ENCODE data around the gene AMDHD2. TPM values are rescaled to one million over a fixed set of nuclear protein-coding genes. Genes with fewer than 3 reads are reported as not detected.

Gene AMDHD2, protein sequence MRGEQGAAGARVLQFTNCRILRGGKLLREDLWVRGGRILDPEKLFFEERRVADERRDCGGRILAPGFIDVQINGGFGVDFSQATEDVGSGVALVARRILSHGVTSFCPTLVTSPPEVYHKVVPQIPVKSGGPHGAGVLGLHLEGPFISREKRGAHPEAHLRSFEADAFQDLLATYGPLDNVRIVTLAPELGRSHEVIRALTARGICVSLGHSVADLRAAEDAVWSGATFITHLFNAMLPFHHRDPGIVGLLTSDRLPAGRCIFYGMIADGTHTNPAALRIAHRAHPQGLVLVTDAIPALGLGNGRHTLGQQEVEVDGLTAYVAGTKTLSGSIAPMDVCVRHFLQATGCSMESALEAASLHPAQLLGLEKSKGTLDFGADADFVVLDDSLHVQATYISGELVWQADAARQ
- total RNA-seq, result 40.1 and 46.6 TPM in 2 replicates

GRCh38 chr16:2520097-2520783 is at the start of gene AMDHD2:
AMDHD2 (plus strand) TSS chr16:2520371; CDS start chr16:2520459, 88 bp downstream.

DNA sequence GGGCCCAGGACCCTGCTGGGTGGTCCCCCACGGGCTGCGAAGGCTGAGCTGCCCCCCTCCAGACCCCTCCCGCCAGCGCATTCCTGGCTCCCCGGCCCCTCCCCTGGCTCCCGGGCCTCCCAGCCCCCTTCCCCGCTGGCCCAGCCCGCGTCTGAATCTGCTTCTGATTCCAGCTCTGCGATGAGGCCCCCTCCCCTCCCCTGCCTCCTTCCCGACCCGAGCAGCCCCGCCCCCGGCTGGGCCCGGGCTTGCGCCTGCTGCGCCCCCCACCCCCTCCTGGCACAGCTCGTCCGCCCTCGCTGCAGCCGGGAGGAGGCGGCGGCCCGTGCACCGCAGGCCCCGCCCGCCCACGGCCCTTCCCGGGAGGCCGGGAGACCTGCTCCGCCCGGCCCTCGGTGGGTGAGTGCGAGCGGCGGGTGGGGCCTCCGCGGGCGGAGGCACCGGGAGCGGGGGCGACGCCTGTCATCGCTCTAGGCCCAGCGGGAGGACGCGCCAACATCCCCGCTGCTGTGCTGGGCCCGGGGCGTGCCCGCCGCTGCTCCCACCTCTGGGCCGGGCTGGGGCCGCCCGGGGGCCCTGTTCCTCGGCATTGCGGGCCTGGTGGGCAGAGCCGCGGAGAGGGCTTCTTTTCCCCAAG is 49.0 kb upstream of the AMDHD2 start, which contains the start of gene NTN3:
TSS of gene NTN3 (plus strand) at position 282 of the 637 bp plus-strand sequence. CDS start 405 bp downstream, outside the sequence.

DNA sequence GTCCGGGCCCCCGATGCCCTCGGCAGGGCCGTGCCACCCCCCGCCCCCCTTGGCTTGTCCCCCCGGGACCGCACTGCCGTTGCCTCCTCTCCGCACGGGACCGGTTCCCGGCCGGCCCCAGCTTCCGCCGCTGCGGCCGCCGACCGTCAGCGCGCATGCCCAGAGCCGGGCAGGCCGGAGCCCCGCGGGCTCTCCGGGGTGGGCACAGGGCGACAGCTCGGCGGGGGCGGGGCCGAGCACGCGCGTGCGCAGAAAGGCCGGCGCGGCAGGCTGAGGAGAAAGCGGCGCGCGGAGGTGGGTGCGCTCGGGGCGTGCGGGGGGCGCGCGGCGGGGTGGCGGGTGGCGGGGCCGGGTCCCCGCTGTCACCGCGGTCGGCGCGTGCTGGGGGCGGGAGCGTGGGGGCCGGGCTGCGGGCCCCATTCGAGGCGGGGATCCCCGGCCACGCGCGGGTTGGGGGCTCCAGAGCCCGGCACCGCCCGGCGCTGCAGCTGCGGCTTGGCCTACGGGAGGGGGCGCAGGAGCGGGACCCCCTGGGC is 45.2 kb upstream of the AMDHD2 start, which contains the start of gene TBC1D24:
TSS of gene TBC1D24 (plus strand) at position 251 of the 536 bp plus-strand sequence. CDS start 21,022 bp downstream, outside the sequence.

DNA sequence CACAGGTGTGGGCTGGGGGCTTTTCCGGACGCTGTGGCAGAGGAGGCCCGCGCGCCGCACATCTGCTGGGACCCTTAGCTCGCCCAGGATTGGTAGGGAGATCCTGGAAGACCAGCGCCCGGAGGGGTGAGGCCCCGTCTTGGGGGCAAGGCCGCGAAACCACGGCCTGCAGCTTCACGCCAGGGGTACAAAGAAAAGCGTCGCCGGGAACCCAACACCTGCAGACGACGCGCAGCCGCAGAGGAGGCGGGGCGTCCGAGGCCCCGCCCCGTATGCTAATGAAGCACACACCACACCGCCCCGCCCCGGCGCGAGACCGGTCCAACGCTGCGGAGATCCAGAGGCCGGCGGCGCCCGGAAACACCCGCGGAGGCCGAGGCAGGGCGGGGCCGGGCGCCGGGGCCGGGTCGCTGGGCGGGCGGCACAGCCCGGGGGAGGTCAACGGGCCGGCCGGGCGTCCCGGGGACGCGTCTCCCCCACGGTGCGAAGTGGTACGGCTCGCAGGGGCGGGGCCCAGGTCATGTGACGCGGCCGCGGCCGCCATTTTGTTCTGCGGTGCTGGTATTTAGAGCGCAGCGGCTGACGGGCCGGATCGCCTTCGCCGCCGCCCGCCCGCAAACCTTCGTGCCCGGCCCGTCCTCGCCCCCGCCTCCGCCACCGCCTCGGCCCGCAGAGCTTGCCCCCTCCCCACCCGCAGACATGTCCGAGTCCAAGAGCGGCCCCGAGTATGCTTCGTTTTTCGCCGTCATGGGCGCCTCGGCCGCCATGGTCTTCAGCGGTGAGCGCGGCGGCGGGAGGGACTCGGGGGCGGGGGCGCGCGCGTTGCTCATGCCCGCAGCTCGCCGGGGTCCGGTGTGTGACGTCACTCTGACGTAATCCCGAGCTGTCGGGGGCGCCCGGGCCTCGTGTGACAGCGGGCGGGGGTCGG is 6.5 kb upstream of the AMDHD2 start, which contains the start of gene ATP6V0C:
TSS of gene ATP6V0C (plus strand) at position 548 of the 928 bp plus-strand sequence. CDS start at position 700, 152 bp downstream.

DNA sequence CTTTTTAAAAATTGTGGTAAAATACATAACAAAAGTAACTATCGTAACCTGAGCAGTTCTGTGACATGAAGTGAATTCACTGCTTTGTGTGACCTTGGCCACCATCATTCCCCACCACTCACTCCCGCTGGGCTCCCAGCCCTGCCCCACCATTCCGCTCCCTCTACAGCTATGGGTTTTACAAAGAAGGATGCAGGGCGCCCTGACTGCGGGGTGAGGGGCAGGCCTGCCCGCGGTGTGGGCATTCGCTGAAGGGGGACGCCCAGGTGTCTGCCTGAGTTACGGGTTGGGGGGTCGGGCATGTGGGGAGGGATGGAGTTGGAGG is 11.2 kb downstream of the AMDHD2 start, which contains the start of gene CEMP1:
TSS of gene CEMP1 (minus strand) at position 38 of the 325 bp plus-strand sequence. CDS start 335 bp downstream, outside the sequence.

GRCh38 chr16:2537451-2538379 is 17.5 kb downstream of the AMDHD2 start, which contains the start of gene PDPK1:
PDPK1 (plus strand) TSS chr16:2538021; CDS start chr16:2538113, 92 bp downstream.

Other genes starting within 250 kb of the AMDHD2 start
- gene ABCA3, start 179.6 kb upstream of the AMDHD2 start, total RNA-seq, result 0.60 and 0.82 TPM in 2 replicates
- gene CCNF, start 90.9 kb upstream of the AMDHD2 start, total RNA-seq, result 3.9 and 4.7 TPM in 2 replicates
- gene TEDC2, start 60.3 kb upstream of the AMDHD2 start, total RNA-seq, result 3.7 and 5.5 TPM in 2 replicates
- gene NTN3, start 49.1 kb upstream of the AMDHD2 start, total RNA-seq, result 0.47 and 0.51 TPM in 2 replicates
- 9.3 and 11.6 TPM in 2 replicates for gene TBC1D24, start 45.2 kb upstream of the AMDHD2 start, total RNA-seq
- gene ATP6V0C, start 6.4 kb upstream of the AMDHD2 start, total RNA-seq, result 28.6 and 45.0 TPM in 2 replicates
- not detected in 2 replicates for gene CEMP1, start 11.0 kb downstream of the AMDHD2 start, total RNA-seq
- 16.1 and 17.2 TPM in 2 replicates for gene PDPK1, start 17.6 kb downstream of the AMDHD2 start, total RNA-seq
- 19.1 and 28.0 TPM in 2 replicates for gene KCTD5, start 162.2 kb downstream of the AMDHD2 start, total RNA-seq
- gene PRSS27, start 199.9 kb downstream of the AMDHD2 start, total RNA-seq, result 0.23 and 3.6 TPM in 2 replicates
- gene SRRM2, start 232.3 kb downstream of the AMDHD2 start, total RNA-seq, result 75.3 and 87.8 TPM in 2 replicates